GM21576 (cell line): ENCODE measurements around the gene BTG3.

Experiments
- ATAC-seq: cut with Tn5 transposase; IDR thresholded peaks from one replicate; pipeline ENCODE4 v1.9.1; 2021; ENCODE audit warnings: mild to moderate bottlenecking, moderate library complexity; ENCODE audit not compliant: unreplicated experiment

Gene BTG3

DNA sequence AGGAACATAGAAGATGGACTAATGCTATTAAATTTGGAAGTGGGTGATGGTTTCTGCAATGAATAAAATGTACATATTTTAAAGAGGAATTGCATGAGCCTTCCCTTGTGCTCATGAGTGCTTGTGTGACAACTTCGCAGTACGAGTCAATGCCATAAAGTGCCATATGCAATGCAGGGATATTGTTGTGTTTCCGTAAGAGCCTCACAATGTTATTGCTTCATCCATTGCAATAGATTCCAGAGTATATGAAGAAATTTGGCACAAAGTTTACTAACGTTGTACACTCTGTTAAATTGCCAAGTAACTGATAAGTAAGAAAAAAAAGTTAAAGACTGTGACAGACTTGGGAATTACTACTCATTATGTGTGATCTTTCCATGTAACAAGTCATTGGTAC, 22.3 kb downstream of the BTG3 start:
- no peak for ATAC-seq

DNA sequence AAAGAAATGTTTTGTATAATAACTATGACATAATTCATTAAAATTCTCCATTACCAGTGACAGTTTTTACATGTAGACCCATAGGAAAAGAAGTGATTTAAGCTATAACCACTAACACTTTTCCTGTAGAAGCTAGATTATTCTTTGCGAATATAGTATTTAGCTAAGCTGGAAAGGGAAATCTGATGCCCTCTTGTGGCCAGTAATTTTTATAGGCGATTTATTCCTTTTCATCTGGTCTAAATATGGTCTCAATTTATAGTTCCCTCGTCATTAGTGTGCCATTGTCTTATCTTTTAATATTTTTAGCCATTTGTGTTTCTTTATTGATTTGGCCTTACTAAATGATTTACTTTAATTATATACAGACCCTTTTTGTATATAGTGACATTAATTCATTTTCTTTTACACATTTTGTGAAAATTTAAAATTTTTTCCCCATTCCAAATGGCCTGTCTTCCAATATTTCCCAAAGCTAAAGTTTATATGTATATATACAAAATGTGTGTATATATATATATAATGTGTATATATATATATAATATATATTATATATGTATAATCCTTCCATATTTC, 26.7 kb downstream of the BTG3 start:
- no peak for ATAC-seq

DNA sequence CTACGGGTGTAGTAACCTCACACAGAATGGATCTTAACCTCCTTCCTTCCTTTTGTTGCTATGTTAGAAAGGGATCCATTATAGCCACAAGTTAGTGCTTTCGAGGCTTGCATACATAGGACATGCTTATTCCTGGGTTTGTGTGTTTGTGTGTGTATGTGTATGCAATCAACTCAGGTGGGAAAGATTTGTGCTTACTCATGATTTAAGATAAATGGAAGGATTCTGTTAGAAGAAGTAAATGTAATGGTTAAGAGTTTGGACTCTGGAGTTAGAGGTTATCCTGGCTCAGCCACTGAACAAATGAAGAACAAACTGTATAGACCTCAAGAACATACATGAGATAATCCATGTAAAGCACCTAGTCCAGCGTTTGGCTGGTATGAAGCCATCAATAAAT, 28.8 kb downstream of the BTG3 start:
- ATAC-seq: no peak

DNA sequence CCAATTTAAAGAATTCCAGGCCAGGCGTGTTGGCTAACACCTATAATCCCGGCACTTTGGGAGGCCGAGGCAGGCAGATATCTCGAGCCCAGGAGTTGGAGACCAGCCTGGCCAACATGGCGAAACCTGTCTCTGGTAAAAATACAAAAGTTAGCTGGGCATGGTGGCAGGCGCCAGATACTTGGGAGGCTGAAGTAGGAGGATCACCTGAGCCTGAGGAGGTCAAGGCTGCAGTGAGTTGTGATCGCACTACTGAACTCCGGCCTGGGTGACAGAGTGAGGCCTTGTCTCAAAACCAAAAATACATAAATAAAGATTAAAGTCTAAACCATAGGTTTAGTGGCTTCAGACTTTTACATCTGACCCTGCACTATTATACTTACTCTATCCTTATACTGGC, 32.4 kb downstream of the BTG3 start:
- no peak for ATAC-seq

DNA sequence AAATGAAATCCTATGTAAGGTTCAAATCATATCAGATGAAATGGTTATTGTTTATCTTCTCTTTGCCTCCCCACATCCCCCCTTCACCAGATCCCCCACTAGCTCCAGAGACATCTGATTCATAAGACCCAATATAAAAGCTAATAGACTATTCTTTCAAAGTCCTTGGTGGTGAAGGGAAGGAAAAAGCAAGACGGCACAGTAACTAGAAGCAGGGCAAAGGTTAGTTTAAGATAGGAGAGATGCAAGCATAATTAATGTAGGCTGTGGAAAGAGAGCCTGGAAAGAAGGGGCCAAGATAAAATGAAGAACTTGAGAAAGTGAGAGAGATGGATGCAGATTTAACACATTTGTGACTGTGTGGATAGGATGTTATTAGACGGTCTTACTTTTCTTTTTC, 33.8 kb downstream of the BTG3 start:
- ATAC-seq: no peak

DNA sequence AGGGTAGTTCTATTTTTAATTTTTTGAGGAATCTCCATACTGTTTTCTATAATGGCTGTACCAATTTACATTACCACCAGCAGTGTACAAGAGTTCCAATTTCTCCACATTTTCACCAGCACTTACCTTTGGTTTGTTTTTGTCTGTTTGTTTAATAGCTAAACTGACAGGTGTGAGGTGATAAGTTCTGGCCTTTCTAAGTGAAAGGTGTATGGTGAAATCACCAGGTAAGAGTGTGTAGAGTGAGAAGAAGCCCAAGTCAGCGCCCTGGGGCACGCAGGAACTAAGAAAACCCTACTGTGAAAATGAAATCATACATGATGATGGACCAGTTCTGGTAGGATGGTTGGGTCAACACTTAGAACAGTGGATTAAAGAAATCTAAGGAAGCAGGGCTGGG, 34.5 kb downstream of the BTG3 start:
- ATAC-seq: no peak

DNA sequence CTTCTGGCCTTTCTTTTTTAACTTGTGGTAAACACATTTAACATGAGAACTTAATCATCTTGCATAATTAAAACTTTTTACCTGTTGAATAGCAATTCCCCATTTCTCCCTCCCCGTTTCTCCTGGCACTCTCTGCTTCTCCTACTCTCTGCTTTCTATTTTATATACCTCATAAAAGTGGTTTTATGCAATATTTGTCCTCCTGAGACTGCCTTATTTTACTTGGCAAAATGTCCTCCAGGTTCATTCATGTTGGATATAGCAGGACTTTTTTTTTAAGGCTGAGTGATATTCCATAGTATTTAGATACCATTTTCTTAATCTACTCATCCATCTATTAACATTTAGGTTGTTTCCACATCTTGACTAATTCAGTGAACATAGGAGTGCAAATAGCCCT, 35.0 kb downstream of the BTG3 start:
- ATAC-seq: no peak

DNA sequence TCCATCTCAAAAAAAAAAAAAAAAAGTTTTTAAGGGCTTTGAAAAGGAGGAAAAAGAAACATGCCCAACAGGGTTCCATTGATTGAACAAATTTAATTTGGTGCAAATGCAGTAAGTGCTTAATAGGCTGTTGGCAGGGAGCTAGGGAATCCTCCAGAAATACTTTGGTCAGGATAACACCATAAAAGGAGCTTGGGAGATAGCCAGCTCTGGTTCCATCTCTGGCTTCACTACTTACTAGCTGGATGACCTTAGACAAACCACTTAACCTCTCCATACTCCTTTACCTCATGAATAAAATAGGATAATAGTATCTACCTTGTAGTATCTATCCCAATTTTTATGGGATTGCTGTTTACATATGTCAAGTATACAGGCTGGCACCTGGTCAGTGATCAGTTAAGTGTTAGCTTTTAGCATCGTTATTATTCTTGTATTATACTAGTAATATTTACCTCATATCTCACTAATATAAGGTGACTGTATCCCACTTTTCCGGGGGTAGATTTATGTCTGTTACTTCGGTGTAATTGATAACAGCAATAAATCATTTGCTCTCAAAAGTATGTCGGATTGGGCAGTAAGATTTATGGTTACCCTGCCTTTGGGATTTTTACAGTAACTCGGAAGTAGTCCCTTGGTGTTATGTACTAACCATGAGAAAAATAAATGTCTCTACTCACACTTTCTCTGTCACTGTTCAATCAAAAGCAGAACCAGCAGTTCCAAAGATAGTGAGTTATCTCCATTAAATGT, 36.4 kb downstream of the BTG3 start:
- no peak for ATAC-seq

DNA sequence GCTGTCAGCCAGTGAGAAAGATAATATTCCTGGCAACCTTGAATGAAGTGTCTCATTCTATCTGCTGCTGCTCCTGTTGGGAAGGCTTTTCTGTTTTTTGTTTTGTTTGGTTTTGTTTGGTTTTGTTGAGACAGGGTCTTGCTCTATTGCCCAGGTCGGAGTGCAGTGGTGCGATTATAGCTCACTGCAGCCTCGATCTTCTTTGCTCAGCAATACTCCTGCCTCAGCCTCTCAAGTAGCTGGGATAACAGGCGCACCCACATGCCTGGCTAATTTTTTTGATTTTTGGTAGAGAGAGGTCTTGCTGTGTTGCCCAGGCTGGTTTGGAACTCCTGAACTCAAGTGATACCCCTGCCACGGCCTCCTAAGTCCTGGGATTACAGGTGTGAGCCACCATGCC, 37.6 kb downstream of the BTG3 start:
- ATAC-seq: no peak

DNA sequence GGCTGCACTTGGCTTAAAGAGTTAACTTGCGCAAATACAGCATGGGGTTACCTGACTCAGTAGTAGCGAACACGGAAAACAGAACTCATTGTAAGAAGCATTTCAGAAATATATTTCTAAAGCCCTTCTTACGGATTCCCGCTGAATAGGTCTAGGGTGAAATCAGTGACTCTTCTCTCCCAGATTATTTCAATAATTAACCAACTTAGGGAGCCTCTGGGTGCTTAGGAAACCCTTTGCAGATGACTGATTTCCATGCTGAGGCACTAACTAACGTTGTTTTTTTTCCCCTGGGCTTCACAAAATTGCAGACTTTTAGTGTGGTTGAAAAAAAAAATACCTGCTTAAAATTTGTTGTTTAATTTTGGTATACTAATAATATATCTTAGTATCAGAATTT, 40.3 kb downstream of the BTG3 start:
- no peak for ATAC-seq

DNA sequence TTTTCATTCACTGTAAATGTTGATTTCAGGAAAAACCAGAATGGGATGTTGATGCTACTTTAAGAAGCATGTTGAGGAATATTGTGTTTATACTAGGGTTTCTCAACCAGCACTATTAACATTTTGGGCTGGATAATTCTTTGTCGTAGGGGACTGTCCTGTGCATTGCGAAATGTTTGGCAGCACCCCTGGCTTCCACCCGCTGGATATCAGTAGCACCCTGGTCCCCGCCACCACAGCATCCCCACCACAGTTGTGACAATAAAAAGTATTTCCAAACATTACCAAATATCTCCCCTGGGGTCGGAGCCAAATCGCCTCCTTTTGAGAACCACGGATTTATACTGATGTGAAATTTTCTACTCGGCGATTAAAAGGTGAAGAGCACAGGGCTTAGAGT, 41.9 kb downstream of the BTG3 start:
- ATAC-seq: no peak

DNA sequence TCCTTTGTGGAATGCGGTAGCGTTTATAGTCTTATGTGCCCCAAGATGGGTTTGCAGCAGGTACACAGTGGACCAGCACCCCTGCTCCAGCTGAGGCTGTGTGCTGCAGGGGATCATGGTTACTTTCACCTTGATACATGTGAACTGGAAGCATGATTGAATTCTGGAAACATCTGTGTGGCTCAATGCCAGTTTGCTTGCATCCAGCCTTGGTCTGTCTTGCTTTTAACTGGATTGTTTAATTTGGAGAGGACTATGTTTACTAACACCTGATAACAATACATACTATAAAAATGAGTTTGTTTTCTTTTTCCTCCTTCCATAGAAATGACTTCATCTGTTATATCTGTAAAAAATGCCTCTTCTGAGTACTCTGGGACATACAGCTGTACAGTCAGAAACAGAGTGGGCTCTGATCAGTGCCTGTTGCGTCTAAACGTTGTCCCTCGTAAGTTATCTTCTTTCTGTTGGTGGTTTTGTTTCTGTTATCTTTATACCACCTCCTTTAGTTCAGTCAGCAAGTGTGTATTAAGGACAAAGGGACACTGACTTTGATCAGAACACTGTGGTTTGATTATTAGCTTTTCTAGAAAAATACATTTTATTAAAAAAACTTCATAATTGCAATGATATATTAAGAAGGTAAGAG, 52.2 kb downstream of the BTG3 start:
- no peak for ATAC-seq

DNA sequence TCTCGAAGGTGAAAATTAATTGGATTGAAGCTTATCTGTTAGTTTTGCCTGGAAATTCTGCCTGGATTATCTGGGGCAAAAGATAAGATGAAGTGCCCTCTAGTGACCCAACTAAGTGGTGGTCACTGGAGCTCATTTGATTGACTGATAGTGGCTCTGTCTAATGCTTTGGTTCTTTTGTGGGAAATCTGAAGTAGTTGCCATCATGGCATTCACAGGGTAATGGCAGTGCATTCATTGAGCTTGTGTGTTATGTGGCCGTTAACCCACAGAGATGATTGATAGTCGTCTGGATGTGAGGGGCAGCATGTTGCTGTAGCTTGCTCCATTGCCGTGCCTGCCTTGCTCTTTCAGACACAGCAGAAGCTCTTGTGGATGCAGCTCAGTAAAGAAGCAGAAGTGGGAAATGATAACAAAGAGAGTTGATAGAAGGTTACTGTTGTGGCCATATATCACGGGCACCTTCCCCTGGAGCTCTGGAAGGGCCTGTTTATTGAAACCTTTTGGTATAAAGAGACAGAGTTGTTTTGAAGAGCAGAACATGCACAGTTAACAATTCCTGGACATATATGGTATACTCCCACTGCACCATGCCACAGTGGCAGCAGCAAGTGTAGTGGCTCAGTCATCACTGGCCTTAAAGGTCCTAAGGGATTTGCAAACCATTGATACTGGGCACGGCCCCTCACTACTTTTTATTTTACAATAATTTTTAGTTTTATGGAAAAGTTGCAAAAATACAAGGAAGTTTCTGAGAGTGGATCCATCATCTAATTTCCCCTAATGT, 57.8 kb downstream of the BTG3 start:
- ATAC-seq: no peak

DNA sequence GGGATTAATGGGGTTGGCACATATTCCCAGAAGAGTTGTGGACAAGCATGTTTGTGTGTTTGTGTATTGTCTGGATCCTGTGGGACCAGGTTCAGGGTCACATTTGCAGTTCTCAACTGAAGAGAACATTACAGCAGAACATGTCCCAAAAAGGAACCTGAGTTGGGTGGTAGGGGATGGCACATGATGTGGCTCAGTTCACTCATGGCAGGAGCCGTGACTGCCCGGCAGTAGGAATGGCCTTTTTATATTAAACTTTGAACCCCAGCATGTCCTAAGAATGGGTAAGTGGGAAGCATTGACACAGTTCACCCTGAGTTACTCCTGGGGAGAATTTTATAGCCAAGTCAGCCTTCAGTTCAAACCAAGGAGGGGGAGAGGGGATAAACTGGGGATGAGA, 58.6 kb downstream of the BTG3 start:
- ATAC-seq: no peak

DNA sequence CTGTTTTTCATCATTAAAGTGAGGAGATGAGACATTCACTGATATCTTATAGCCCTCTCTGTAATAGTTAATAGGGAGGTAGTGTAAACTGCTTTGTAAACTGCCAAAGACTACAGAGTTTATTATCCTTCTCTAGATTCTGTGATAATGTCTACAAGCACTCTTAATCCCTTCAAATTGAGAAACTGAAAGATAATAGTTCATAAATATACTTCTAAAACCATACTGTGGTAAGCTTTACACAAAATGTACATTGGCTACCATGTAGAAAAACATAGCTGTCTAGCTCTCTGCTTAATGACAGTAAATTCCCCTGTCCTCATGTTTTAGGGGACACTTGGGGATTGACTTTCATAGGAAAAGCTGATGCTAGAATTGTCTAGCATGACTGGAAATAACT, 60.3 kb downstream of the BTG3 start:
- no peak for ATAC-seq

DNA sequence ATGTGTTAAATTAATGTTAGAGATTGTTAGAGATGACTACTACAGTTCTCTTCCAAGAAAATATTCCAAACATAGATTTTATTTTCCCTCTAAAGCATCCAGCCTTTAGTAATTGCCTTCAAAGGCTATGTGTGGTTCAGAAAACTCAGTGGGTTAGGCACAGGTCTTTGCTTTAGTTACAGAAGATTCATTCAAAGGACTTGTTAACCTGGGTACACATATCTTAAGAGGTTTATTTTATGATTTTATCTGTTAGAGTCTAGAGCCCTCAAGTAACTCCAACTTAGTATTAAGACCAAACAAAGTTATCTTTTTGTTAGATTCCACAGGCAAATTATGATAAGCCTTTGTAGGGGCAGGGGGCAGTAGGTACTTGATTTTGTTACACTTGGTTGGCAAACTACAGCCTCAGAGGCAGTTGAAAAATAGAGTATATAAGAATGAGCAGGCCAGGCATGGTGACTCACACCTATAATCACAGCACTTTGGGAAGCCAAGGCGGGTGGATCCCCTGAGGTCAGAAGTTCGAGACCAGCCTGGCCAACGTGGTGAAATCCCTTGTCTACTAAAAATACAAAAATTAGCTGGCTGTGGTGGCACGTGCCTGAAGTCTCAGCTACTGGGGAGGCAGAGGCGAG, 61.9 kb downstream of the BTG3 start:
- ATAC-seq: no peak

DNA sequence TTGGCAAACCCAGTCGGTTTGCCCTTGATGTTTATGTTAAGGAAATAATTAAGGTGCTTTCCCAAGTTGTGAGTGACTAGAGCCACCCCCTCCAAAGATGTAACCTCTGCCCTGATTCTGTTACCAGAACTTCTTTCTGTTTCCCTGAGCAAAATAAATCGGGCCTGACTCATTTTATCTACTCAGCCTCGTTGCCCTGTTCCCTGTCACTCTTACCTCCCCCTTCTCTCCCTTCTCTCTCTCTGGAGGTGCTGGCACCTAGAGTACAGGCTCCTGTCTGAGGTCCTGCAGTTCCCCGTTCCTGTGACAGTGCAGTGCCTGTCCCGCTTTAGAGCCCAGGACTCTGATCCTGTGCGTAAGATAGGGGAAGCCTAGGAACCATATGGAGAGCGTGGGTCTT, 64.4 kb downstream of the BTG3 start:
- ATAC-seq: no peak

DNA sequence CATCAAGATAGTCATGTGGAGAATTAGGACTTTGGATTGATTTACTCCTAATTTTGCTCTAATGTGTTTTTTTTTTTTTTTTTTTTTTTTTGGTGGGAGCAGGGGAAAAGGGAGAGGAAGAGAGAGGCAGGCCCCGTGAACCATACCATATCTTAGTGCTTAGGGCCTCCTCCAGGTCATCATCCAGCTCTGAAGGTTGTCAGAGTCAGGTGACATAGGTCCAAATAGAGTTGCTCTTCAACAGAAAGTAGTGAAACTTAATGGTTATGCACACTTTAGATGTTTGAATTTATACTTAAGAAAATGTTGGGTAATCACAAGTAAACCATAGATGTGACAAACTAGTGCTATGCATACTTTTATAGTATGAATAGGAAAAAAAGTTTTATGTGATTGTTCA, 67.7 kb downstream of the BTG3 start:
- ATAC-seq: no peak
